Prostate gland (tissue), 2 donors: ENCODE measurements around the gene CRYBG1. TPM values are rescaled to one million over a fixed set of nuclear protein-coding genes. Genes with fewer than 3 reads are reported as not detected.

Experiments
- DNase-seq: peaks from one replicate; pipeline ENCODE4 v3.0.0-alpha.2; 2019; ENCODE audit warnings: low spot score
- H3K27ac ChIP-seq, 2 donors: fragments of 200-600 bp; sonication (generic); 2 replicates each; pipeline ENCODE4 v1.5.1; 2017 to 2019
- H3K27me3 ChIP-seq: fragments of 200-600 bp; sonication (generic); replicated peaks from 2 replicates; pipeline ENCODE4 v1.5.1; 2019; ENCODE audit not compliant: insufficient read depth
- H3K36me3 ChIP-seq, 2 donors: fragments of 200-600 bp; sonication (generic); 1 replicate in 1 of 2; 2 replicates in 1 of 2; pipeline versions ENCODE4 v1.5.1 to v1.8.1; 2017 to 2019
- H3K4me1 ChIP-seq: fragments of 200-600 bp; sonication (generic); replicated peaks from 2 replicates; pipeline ENCODE4 v1.5.1; 2019
- H3K4me3 ChIP-seq, 2 donors: fragments of 200-600 bp; sonication (generic); 2 replicates each; pipeline ENCODE4 v1.5.1; 2017 to 2019
- H3K9me3 ChIP-seq: fragments of 200-600 bp; sonication (generic); 2 replicates; pipeline ENCODE4 v1.5.1; 2017
- POLR2A ChIP-seq: fragments of 450-650 bp; IDR thresholded peaks from one replicate; pipeline ENCODE4 v1.6.1; 2016; ENCODE audit warnings: antibody characterized with exemption, mild to moderate bottlenecking
- POLR2AphosphoS5 ChIP-seq: sonication (generic); formaldehyde crosslinking; IDR thresholded peaks from one replicate; pipeline ENCODE4 v1.6.1; 2017; ENCODE audit warnings: antibody characterized with exemption
- WGBS: methylation state at CpG from one replicate; pipeline ENCODE4 v1.1.5; 2018; 5-methylcytosine and 5-hydroxymethylcytosine counted together
- intact Hi-C: fragments of 100-400 bp; cut with DNase I; formaldehyde crosslinking; loops from one replicate; pipeline ENCODE4 v1.14.2; 2022
- total RNA-seq, 2 donors: library from RNA; depleted of rRNA; stranded (reverse); fragments of >200 nt; gene quantifications; one replicate each; pipeline ENCODE4 v1.1.0, GENCODE V29; 2016
- TF ChIP-seq, protein P1 (sequence below), 4 experiments: fragments of 200-600 bp in 2 of 4; fragments of 450-650 bp in 2 of 4; sonication (generic) in 2 of 4; IDR thresholded peaks; 1 replicate in 3 of 4; 2 replicates in 1 of 4; pipeline ENCODE4 v1.5.1; 2016 to 2019; ENCODE audit warnings: antibody characterized with exemption in 4 of 4, mild to moderate bottlenecking in 2 of 4, moderate library complexity in 2 of 4

The CRYBG1 gene
- total RNA-seq, 2 donors from 2014 or later = 39.9 to 75.4 TPM

- no peak for DNase-seq
- Histone ChIP-seq H3K27ac (no peak overlapping the region), H3K4me1 (no peaks in the 10 kb centered on the region), H3K9me3 (no peaks in the 10 kb centered on the region), H3K36me3 (no peaks in the 10 kb centered on the region), H3K4me3 (no peak overlapping the region), H3K27me3 (no peaks in the 10 kb centered on the region)
- TF ChIP-seq POLR2A (no peak), POLR2AphosphoS5 (no peak)
- TF ChIP-seq, protein P1, sequence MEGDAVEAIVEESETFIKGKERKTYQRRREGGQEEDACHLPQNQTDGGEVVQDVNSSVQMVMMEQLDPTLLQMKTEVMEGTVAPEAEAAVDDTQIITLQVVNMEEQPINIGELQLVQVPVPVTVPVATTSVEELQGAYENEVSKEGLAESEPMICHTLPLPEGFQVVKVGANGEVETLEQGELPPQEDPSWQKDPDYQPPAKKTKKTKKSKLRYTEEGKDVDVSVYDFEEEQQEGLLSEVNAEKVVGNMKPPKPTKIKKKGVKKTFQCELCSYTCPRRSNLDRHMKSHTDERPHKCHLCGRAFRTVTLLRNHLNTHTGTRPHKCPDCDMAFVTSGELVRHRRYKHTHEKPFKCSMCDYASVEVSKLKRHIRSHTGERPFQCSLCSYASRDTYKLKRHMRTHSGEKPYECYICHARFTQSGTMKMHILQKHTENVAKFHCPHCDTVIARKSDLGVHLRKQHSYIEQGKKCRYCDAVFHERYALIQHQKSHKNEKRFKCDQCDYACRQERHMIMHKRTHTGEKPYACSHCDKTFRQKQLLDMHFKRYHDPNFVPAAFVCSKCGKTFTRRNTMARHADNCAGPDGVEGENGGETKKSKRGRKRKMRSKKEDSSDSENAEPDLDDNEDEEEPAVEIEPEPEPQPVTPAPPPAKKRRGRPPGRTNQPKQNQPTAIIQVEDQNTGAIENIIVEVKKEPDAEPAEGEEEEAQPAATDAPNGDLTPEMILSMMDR (IDR thresholded peaks at IDR 0.05) = no peak
- intact Hi-C loops = no loop called here
Measured at GRCh38 chr6:106422534-106422933, 62.0 kb downstream of the CRYBG1 start.

DNA sequence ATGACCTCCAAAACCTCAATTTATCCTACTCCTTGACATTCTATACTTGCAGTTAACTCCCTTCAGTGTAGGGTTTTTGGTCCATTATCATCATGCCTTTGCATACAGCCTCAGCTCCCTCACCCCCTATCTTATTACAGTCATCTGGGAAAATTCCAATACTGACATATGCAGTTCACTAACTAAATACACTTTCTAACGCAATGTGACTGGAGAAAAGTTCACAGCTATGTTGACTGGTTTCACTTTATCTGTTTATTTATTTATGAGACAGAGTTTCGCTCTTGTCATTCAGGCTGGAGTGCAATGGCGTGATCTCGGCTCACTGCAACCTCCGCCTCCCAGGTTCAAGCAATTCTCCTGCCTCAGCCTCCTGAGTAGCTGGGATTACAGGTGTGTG is 64.9 kb downstream of the CRYBG1 start:
- intact Hi-C loops = no loop called here

GRCh38 chr6:106426250-106426970 is 65.9 kb downstream of the CRYBG1 start:
- Histone ChIP-seq H3K9me3 (no peaks in the 10 kb centered on the region), H3K4me3 (no peak overlapping the region), H3K27me3 (no peaks in the 10 kb centered on the region), H3K36me3 (no peaks in the 10 kb centered on the region), H3K27ac (peak overlapping the region in 1 of 2 donors; percentile 70), H3K4me1 (no peaks in the 10 kb centered on the region)
- no peak for DNase-seq
- WGBS = 68% methylated on average over 5 of the region's 5 CpGs
- intact Hi-C loops = no loop called here
- no peak for TF ChIP-seq POLR2AphosphoS5
- TF ChIP-seq POLR2A = no peak
- TF ChIP-seq, protein P1 (IDR thresholded peaks at IDR 0.05) = no peak

More for the DNA sequence above, 64.9 kb downstream of the CRYBG1 start:
- 88% methylated on average over 5 of the region's 5 CpGs for WGBS
- TF ChIP-seq POLR2A = no peak
- TF ChIP-seq POLR2AphosphoS5 = peak; percentile 38
- TF ChIP-seq, protein P1 (IDR thresholded peaks at IDR 0.05) = no peak
- DNase-seq = no peak
- H3K27me3 ChIP-seq = no peaks in the 10 kb centered on the region
- H3K36me3 ChIP-seq = no peaks in the 10 kb centered on the region
- H3K27ac ChIP-seq = peak overlapping the region; percentile 36 to 70
- H3K4me3 ChIP-seq = no peak overlapping the region
- H3K4me1 ChIP-seq = no peaks in the 10 kb centered on the region
- H3K9me3 ChIP-seq = no peaks in the 10 kb centered on the region

DNA sequence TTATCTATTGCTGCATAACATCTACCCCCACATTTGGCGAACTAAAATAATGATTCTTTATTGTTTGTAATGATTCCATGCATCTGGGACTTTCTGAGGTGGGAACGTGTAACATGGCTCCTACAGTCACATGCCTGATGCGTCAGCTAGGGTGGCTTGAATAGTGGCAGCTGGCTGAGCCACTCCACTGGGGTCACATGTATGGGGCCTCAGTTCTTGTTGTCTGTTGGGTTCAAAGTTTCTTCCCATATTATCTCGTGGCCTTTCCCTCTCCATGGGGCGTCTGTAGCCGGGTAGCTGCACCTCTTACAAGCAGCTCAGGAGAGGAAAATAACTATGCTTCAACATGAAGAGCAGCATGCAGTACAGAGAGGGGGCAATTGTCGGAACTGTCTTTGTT is 69.9 kb downstream of the CRYBG1 start:
- TF ChIP-seq POLR2A (no peak), POLR2AphosphoS5 (no peak)
- TF ChIP-seq, protein P1 (IDR thresholded peaks at IDR 0.05) = no peak
- no peaks in the 10 kb centered on the region for H3K36me3 ChIP-seq
- H3K4me1 ChIP-seq = no peaks in the 10 kb centered on the region
- H3K27ac ChIP-seq = peak overlapping the region; percentile 57 to 70
- 92% methylated on average over 7 of the region's 7 CpGs for WGBS
- H3K4me3 ChIP-seq = no peak overlapping the region
- H3K27me3 ChIP-seq = no peaks in the 10 kb centered on the region
- no peak for DNase-seq
- intact Hi-C loops = no loop called here
- no peaks in the 10 kb centered on the region for H3K9me3 ChIP-seq

- Histone ChIP-seq H3K36me3 (no peaks in the 10 kb centered on the region), H3K4me3 (no peak overlapping the region), H3K4me1 (no peaks in the 10 kb centered on the region), H3K27me3 (no peaks in the 10 kb centered on the region), H3K9me3 (no peaks in the 10 kb centered on the region), H3K27ac (peak overlapping the region; percentile 57 to 70)
- peak; percentile 58 for TF ChIP-seq POLR2AphosphoS5
- TF ChIP-seq, protein P1 (IDR thresholded peaks at IDR 0.05) = no peak
- 45% methylated on average over 4 of the region's 4 CpGs for WGBS
- intact Hi-C loops = no loop called here
- DNase-seq = no peak
Measured at GRCh38 chr6:106431405-106431804, 70.9 kb downstream of the CRYBG1 start.
